GM06990 (cell line): ENCODE results near the gene LRP1.

ENCODE experiments used
- DNase-seq: peaks from one replicate; pipeline ENCODE4 v3.0.0-alpha.2; 2011; ENCODE audit not compliant: insufficient read length; ENCODE audit errors: extremely low read depth
- H3K27me3 ChIP-seq: replicated peaks from 2 replicates; pipeline ENCODE4 v1.6.0; 2011; ENCODE audit warnings: low read length; ENCODE audit not compliant: control insufficient read depth, insufficient read depth
- H3K36me3 ChIP-seq: 2 replicates; pipeline ENCODE4 v1.5.1; 2011; ENCODE audit warnings: low read length; ENCODE audit not compliant: control insufficient read depth, insufficient read depth
- H3K4me3 ChIP-seq: replicated peaks from 2 replicates; pipeline ENCODE4 v1.5.1; 2011; ENCODE audit warnings: low read depth, mild to moderate bottlenecking, control low read depth, low read length
- CTCF ChIP-seq: IDR thresholded peaks from 2 replicates; pipeline ENCODE4 v1.5.1; 2011; ENCODE audit warnings: low read length, control low read depth, mild to moderate bottlenecking, inconsistent platforms; ENCODE audit not compliant: insufficient read depth, poor library complexity, severe bottlenecking

Gene LRP1

GRCh38 chr12:57126561-57126960 is 1.7 kb upstream of the LRP1 start:
- Histone ChIP-seq H3K36me3 (no peaks in the 10 kb centered on the region), H3K27me3 (peaks cover 4% of the 10 kb centered on the region), H3K4me3 (no peak overlapping the region)
- no peak for TF ChIP-seq CTCF
- no peak for DNase-seq

- peak; percentile 41 for DNase-seq
- TF ChIP-seq CTCF: peak; percentile 52
Measured at GRCh38 chr12:57127101-57127725, 1.1 kb upstream of the LRP1 start.

DNA sequence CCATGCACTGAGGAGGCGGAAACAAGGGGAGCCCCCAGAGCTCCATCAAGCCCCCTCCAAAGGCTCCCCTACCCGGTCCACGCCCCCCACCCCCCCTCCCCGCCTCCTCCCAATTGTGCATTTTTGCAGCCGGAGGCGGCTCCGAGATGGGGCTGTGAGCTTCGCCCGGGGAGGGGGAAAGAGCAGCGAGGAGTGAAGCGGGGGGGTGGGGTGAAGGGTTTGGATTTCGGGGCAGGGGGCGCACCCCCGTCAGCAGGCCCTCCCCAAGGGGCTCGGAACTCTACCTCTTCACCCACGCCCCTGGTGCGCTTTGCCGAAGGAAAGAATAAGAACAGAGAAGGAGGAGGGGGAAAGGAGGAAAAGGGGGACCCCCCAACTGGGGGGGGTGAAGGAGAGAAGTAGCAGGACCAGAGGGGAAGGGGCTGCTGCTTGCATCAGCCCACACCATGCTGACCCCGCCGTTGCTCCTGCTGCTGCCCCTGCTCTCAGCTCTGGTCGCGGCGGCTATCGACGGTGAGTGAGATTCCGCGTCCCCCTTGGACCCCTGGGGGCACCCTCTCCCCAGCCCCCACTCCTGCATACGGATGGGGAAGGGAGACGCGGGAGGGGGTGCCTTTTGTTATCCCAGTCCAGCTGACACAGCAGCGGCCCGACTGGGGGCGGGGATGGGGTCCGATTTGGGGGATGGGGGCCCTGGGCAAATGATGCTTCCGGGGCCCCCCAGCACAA is 400 bp downstream of the LRP1 start:
- no peak for DNase-seq
- peak overlapping the region; percentile 61 for H3K4me3 ChIP-seq

More at GRCh38 chr12:57127101-57127725, 1.1 kb upstream of the LRP1 start:
- Histone ChIP-seq H3K4me3 (peak overlapping the region; percentile 61), H3K36me3 (no peaks in the 10 kb centered on the region), H3K27me3 (peaks cover 4% of the 10 kb centered on the region)

GRCh38 chr12:57129321-57129842 is 1.1 kb downstream of the LRP1 start:
- no peak overlapping the region for H3K4me3 ChIP-seq
- no peak for DNase-seq
- no peak for TF ChIP-seq CTCF
- no peaks in the 10 kb centered on the region for H3K36me3 ChIP-seq
- H3K27me3 ChIP-seq: peaks cover 4% of the 10 kb centered on the region

More for the DNA sequence above, 400 bp downstream of the LRP1 start:
- no peak for TF ChIP-seq CTCF
- Histone ChIP-seq H3K36me3 (no peaks in the 10 kb centered on the region), H3K27me3 (peaks cover 4% of the 10 kb centered on the region)

GRCh38 chr12:57129889-57130288 is 1.6 kb downstream of the LRP1 start:
- no peak for TF ChIP-seq CTCF
- H3K27me3 ChIP-seq: peaks cover 4% of the 10 kb centered on the region
- DNase-seq: no peak
- H3K4me3 ChIP-seq: no peak overlapping the region
- H3K36me3 ChIP-seq: no peaks in the 10 kb centered on the region
